GM23338 (cell line): ENCODE data around the gene PLCXD3. TPM values are rescaled to one million over a fixed set of nuclear protein-coding genes. Genes with fewer than 3 reads are reported as not detected.

Experiments
- ATAC-seq: fragments of 200-7000 bp; cut with Tn5 transposase; 3 replicates; pipeline ENCODE4 v1.9.1; 2020
- DNase-seq: peaks from one replicate; pipeline ENCODE4 v3.0.0-alpha.2; 2015; ENCODE audit warnings: low spot score
- H2AFZ ChIP-seq: fragments of 200-600 bp; sonication (generic); 2 replicates; pipeline ENCODE4 v1.8.0; 2016; ENCODE audit warnings: antibody characterized with exemption, mild to moderate bottlenecking, moderate library complexity
- H3F3A ChIP-seq: fragments of 200-600 bp; sonication (generic); replicated peaks from 2 replicates; pipeline ENCODE4 v1.8.0; 2017; ENCODE audit warnings: antibody characterized with exemption, mixed run types, low read depth
- H3K27ac ChIP-seq: fragments of 200-600 bp; sonication (generic); 2 replicates; pipeline ENCODE4 v1.6.1; 2016; ENCODE audit warnings: low read depth
- H3K27me3 ChIP-seq: fragments of 200-600 bp; sonication (generic); 2 replicates; pipeline ENCODE4 v1.8.0; 2016; ENCODE audit warnings: mild to moderate bottlenecking, mixed run types, moderate library complexity; ENCODE audit not compliant: insufficient read depth
- H3K36me3 ChIP-seq: fragments of 200-600 bp; sonication (generic); 2 replicates; pipeline ENCODE4 v1.8.0; 2016; ENCODE audit warnings: mild to moderate bottlenecking; ENCODE audit not compliant: insufficient read depth
- H3K4me1 ChIP-seq: fragments of 200-600 bp; sonication (generic); 2 replicates; pipeline ENCODE4 v1.8.0; 2016; ENCODE audit warnings: mild to moderate bottlenecking, moderate library complexity; ENCODE audit not compliant: insufficient read depth
- H3K4me2 ChIP-seq: fragments of 200-600 bp; sonication (generic); 2 replicates; pipeline ENCODE4 v1.7.1; 2017; ENCODE audit warnings: mixed run types
- H3K4me3 ChIP-seq: fragments of 200-600 bp; sonication (generic); 2 replicates; pipeline ENCODE4 v1.6.1; 2016; ENCODE audit warnings: mixed run types
- H3K79me2 ChIP-seq: fragments of 200-600 bp; sonication (generic); replicated peaks from 2 replicates; pipeline ENCODE4 v1.8.0; 2017; ENCODE audit warnings: mild to moderate bottlenecking; ENCODE audit not compliant: insufficient read depth
- H3K9me2 ChIP-seq: fragments of 200-600 bp; sonication (generic); 2 replicates; pipeline ENCODE4 v1.8.0; 2017; ENCODE audit not compliant: insufficient read depth
- H4K20me1 ChIP-seq: fragments of 200-600 bp; sonication (generic); replicated peaks from 2 replicates; pipeline ENCODE4 v1.8.0; 2017; ENCODE audit warnings: mild to moderate bottlenecking; ENCODE audit not compliant: insufficient read depth
- H3K27ac Mint-ChIP-seq: 2 replicates; pipeline ENCODE4 v1.8.0; 2020; ENCODE audit warnings: inconsistent platforms, mild to moderate bottlenecking, moderate library complexity, mixed read lengths
- H3K27me3 Mint-ChIP-seq: 3 replicates; pipeline ENCODE4 v1.8.0; 2022; ENCODE audit warnings: low read depth, mild to moderate bottlenecking, moderate library complexity, mixed read lengths, inconsistent platforms; ENCODE audit not compliant: insufficient read depth, poor library complexity
- H3K36me3 Mint-ChIP-seq: 3 replicates; pipeline ENCODE4 v1.8.0; 2021; ENCODE audit warnings: low read depth, mild to moderate bottlenecking, inconsistent platforms, moderate library complexity, mixed read lengths
- H3K4me1 Mint-ChIP-seq: 3 replicates; pipeline ENCODE4 v1.8.0; 2020; ENCODE audit warnings: mild to moderate bottlenecking, inconsistent platforms, mixed read lengths
- H3K4me3 Mint-ChIP-seq: 3 replicates; pipeline ENCODE4 v1.8.0; 2021; ENCODE audit warnings: moderate library complexity, mild to moderate bottlenecking, inconsistent platforms, mixed read lengths
- H3K9me3 Mint-ChIP-seq: 3 replicates; pipeline ENCODE4 v1.8.0; 2020; ENCODE audit warnings: moderate library complexity, mild to moderate bottlenecking, inconsistent platforms, mixed read lengths
- EZH2 ChIP-seq: fragments of 200-600 bp; sonication (generic); IDR thresholded peaks from one replicate; pipeline ENCODE4 v1.8.0; 2017; ENCODE audit warnings: antibody characterized with exemption, mild to moderate bottlenecking, low read depth; ENCODE audit not compliant: unreplicated experiment
- REST ChIP-seq: IDR thresholded peaks from one replicate; pipeline ENCODE4 v1.6.1; 2018; ENCODE audit warnings: antibody characterized with exemption; ENCODE audit not compliant: unreplicated experiment
- ZNF114 ChIP-seq: fragments of 250-450 bp; sonication (Bioruptor Pico); IDR thresholded peaks from 2 replicates; pipeline ENCODE4 v1.5.0; 2020; ENCODE audit warnings: mild to moderate bottlenecking, moderate library complexity
- ZNF462 ChIP-seq: fragments of 250-450 bp; sonication (Bioruptor Pico); IDR thresholded peaks from 2 replicates; pipeline ENCODE4 v1.5.0; 2020; ENCODE audit warnings: mild to moderate bottlenecking, moderate library complexity
- polyA plus RNA-seq: library from polyadenylated mRNA; unstranded; fragments of >200 nt; fragmentation: Nextera tagmentation; extraction: Ambion mirVana; gene quantifications from 2 replicates; pipeline ENCODE4 v1.2.1, GENCODE V29; 2016
- total RNA-seq: library from RNA; depleted of rRNA; stranded (reverse); fragments of >200 nt; shearing (Covaris generic); gene quantifications from 2 replicates; pipeline ENCODE4 v1.2.3, GENCODE V29; 2014

Gene PLCXD3
- total and polyA plus RNA-seq, 2 experiments from 2014 or later: 0.03 TPM

- no peak for TF ChIP-seq REST
These were observed 82.9 kb downstream of the PLCXD3 start (continued) for GRCh38 chr5:41427505-41427904.

GRCh38 chr5:41425736-41426135 lies 84.7 kb downstream of the PLCXD3 start:
- Histone ChIP-seq H2AFZ (no peak overlapping the region), H3K27ac (no peak overlapping the region), H3K4me3 (no peak overlapping the region), H3F3A (no peaks in the 10 kb centered on the region), H4K20me1 (no peaks in the 10 kb centered on the region), H3K36me3 (no peaks in the 10 kb centered on the region), H3K4me2 (no peak overlapping the region), H3K27me3 (no peaks in the 10 kb centered on the region), H3K79me2 (no peaks in the 10 kb centered on the region), H3K9me2 (no peaks in the 10 kb centered on the region), H3K4me1 (peaks cover 7% of the 10 kb centered on the region; the same call in 1 of the 2 replicates)
- Mint-ChIP-seq H3K4me3 (no peak overlapping the region), H3K9me3 (no peaks in the 10 kb centered on the region), H3K36me3 (no peaks in the 10 kb centered on the region), H3K27ac (no peak overlapping the region), H3K4me1 (peaks cover 21% of the 10 kb centered on the region), H3K27me3 (no peaks in the 10 kb centered on the region)
- no peak for ATAC-seq
- no peak for DNase-seq
- no peak for TF ChIP-seq ZNF114
- TF ChIP-seq REST: no peak
- no peak for TF ChIP-seq EZH2
- TF ChIP-seq ZNF462 (CRISPR knock-in tag): no peak
